DOHH2 (cell line): Measurements from ENCODE around the gene ENO1.

Experiments
- H3F3A ChIP-seq: fragments of 200-600 bp; sonication (generic), shearing (Covaris generic); 2 replicates; pipeline ENCODE4 v1.6.0; 2016; ENCODE audit warnings: antibody characterized with exemption, mild to moderate bottlenecking; ENCODE audit not compliant: control insufficient read depth, insufficient read depth
- H3K27ac ChIP-seq: fragments of 200-600 bp; sonication (generic); 2 replicates; pipeline ENCODE4 v1.5.1; 2014; ENCODE audit warnings: low read depth, mild to moderate bottlenecking, low read length, moderate library complexity
- H3K27me3 ChIP-seq: fragments of 200-600 bp; sonication (generic); 2 replicates; pipeline ENCODE4 v1.6.1; 2014; ENCODE audit warnings: mild to moderate bottlenecking, low read length, mixed read lengths; ENCODE audit not compliant: control insufficient read depth
- H3K36me3 ChIP-seq: fragments of 200-600 bp; sonication (generic); 2 replicates; pipeline ENCODE4 v1.6.1; 2014; ENCODE audit warnings: mild to moderate bottlenecking, low read length, moderate library complexity, mixed read lengths; ENCODE audit not compliant: control insufficient read depth
- H3K4me1 ChIP-seq: fragments of 200-600 bp; sonication (generic); 2 replicates; pipeline ENCODE4 v1.6.1; 2014; ENCODE audit warnings: mild to moderate bottlenecking, low read length, mixed read lengths; ENCODE audit not compliant: control insufficient read depth
- H3K4me2 ChIP-seq: fragments of 200-600 bp; sonication (generic); 2 replicates; pipeline ENCODE4 v1.6.0; 2014; ENCODE audit warnings: mild to moderate bottlenecking, low read length, moderate library complexity
- H3K4me3 ChIP-seq: fragments of 200-600 bp; sonication (generic); 2 replicates; pipeline ENCODE4 v1.5.1; 2014; ENCODE audit warnings: mild to moderate bottlenecking, low read length, mixed read lengths
- H3K79me2 ChIP-seq: fragments of 200-600 bp; sonication (generic); 2 replicates; pipeline ENCODE4 v1.6.1; 2014; ENCODE audit warnings: mild to moderate bottlenecking, low read length, mixed read lengths; ENCODE audit not compliant: control insufficient read depth
- H3K9me2 ChIP-seq: fragments of 200-600 bp; sonication (generic); replicated peaks from 2 replicates; pipeline ENCODE4 v1.6.1; 2014; ENCODE audit warnings: mild to moderate bottlenecking, low read length, mixed read lengths; ENCODE audit not compliant: control insufficient read depth
- H3K9me3 ChIP-seq: fragments of 200-600 bp; sonication (generic); 2 replicates; pipeline ENCODE4 v1.6.1; 2014; ENCODE audit warnings: antibody characterized with exemption, low read length, mixed read lengths; ENCODE audit not compliant: control insufficient read depth, insufficient read depth
- H4K20me1 ChIP-seq: fragments of 200-600 bp; sonication (generic); 2 replicates; pipeline ENCODE4 v1.6.0; 2014; ENCODE audit warnings: low read depth, mild to moderate bottlenecking, antibody characterized with exemption, low read length, moderate library complexity; ENCODE audit not compliant: control insufficient read depth, insufficient read depth
- CTCF ChIP-seq: fragments of 200-600 bp; sonication (generic); IDR thresholded peaks from one replicate; pipeline ENCODE4 v1.5.1; 2014; ENCODE audit warnings: antibody characterized with exemption, mild to moderate bottlenecking, low read depth, low read length; ENCODE audit not compliant: poor library complexity, severe bottlenecking
- EZH2phosphoT487 ChIP-seq: fragments of 200-600 bp; sonication (generic); IDR thresholded peaks from 2 replicates; pipeline ENCODE4 v1.6.1; 2017; ENCODE audit warnings: borderline replicate concordance, mild to moderate bottlenecking, antibody characterized with exemption, low read length, moderate library complexity, mixed read lengths

The ENO1 gene

DNA sequence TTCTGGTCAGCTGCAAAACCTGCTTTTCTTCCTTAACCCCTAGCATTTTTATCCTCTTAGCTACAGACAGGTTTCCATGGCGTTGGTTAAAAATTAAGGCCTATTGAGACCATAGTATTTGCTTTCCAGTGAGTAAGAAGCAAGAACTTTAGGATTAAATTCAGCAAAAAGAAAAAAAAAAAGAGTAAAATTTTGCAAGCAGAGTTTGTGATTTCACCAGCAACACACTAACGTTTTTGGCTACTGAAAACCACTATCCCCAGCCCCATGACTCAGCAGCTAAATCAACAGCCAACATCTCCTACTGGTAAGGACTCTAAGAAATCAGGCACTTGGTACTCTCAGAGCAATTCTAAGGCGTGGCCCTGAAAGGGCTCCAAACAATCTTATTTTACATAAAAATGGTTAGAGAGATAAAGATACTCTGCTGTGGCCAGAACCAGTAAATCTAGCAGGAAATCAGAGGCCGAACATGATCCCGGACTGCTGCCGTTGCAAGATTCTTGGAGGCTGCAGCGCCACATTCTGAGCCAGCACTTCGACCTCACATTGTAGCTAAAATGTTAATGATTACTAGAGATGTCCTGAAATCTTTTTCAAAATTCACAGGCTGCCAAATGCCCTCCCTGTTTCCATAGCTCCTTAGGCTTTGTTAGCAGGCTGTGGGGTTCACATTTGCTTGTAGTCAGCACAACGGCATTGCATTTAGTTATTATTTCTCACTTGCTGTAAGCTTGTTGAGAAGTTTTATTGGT lies 1.6 kb upstream of the ENO1 start:
- Histone ChIP-seq H3K27me3 (no peaks in the 10 kb centered on the region), H3K79me2 (peaks cover 50% of the 10 kb centered on the region), H3K9me3 (no peaks in the 10 kb centered on the region), H3K4me2 (peak overlapping the region; percentile 81), H3F3A (peaks cover 25% of the 10 kb centered on the region), H4K20me1 (peaks cover 19% of the 10 kb centered on the region), H3K9me2 (no peaks in the 10 kb centered on the region), H3K36me3 (peaks cover 43% of the 10 kb centered on the region), H3K27ac (peak overlapping the region; percentile 81), H3K4me3 (peak overlapping the region; percentile 83), H3K4me1 (peaks cover 34% of the 10 kb centered on the region)
- TF ChIP-seq CTCF (no peak), EZH2phosphoT487 (no peak)

GRCh38 chr1:8879464-8879921 lies 1.0 kb upstream of the ENO1 start:
- H3K79me2 ChIP-seq: peaks cover 56% of the 10 kb centered on the region
- peaks cover 31% of the 10 kb centered on the region for H3F3A ChIP-seq
- H3K9me3 ChIP-seq: no peaks in the 10 kb centered on the region
- peak overlapping the region; percentile 81 for H3K27ac ChIP-seq
- H3K9me2 ChIP-seq: no peaks in the 10 kb centered on the region
- peak overlapping the region; percentile 81 for H3K4me2 ChIP-seq
- H3K36me3 ChIP-seq: peaks cover 49% of the 10 kb centered on the region
- peak overlapping the region; percentile 83 for H3K4me3 ChIP-seq
- peaks cover 25% of the 10 kb centered on the region for H4K20me1 ChIP-seq
- TF ChIP-seq EZH2phosphoT487 (no peak), CTCF (peak; percentile 61)
- no peaks in the 10 kb centered on the region for H3K27me3 ChIP-seq
- H3K4me1 ChIP-seq: peaks cover 40% of the 10 kb centered on the region

DNA sequence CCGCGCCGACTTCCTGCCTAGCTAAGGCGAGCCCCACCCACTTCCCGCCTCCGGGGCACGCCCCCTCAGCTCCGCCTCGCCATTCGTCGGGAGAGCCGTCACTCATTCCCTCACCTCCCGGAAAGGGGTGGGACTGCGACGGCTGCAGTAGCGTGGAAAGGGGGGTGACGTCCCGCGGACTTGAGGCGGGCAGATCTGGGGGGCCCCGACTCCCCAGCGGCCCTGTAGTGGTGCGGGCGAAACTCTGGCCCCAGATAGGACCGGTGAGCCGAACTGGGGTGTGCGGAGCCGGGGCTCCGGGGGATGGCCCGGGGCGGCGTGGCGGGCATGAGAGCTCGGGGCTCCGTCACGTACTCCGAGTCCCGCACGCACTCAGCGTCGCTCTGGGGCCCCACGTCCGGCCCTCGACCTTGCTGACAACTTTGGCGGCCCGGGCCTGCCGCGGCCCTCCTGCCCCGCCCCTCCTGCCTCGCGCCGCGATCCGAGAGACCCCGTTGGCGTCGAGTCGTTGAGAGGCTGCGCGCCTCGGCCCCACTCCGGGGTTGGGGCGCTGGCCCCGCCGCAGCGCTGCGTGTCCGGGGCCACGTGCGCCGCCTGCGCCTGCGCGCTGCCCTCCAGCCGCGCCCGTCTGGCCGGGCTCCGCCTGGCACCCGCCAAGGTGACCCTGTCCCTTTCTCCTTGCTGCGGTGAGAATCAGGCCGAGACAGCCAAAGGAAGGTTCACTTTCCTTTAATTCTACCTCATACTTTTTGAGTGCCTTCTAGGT lies 395 bp upstream of the ENO1 start:
- H3K4me1 ChIP-seq: peaks cover 43% of the 10 kb centered on the region

More for the DNA sequence above, 395 bp upstream of the ENO1 start:
- H3K79me2 ChIP-seq: peaks cover 62% of the 10 kb centered on the region
- TF ChIP-seq CTCF: no peak
- no peak for TF ChIP-seq EZH2phosphoT487
- peak overlapping the region; percentile 81 for H3K27ac ChIP-seq
- peak overlapping the region; percentile 83 for H3K4me3 ChIP-seq
- H3K36me3 ChIP-seq: peaks cover 55% of the 10 kb centered on the region
- no peaks in the 10 kb centered on the region for H3K27me3 ChIP-seq
- H3K9me2 ChIP-seq: no peaks in the 10 kb centered on the region
- peaks cover 29% of the 10 kb centered on the region for H4K20me1 ChIP-seq
- no peaks in the 10 kb centered on the region for H3K9me3 ChIP-seq
- H3K4me2 ChIP-seq: peak overlapping the region; percentile 81
- peaks cover 34% of the 10 kb centered on the region for H3F3A ChIP-seq
